ENCODE measurements around the gene CDC42SE1. TPM values are rescaled to one million over a fixed set of nuclear protein-coding genes. Genes with fewer than 3 reads are reported as not detected.
A peak's percentile ranks its signal among the peaks of the same experiment; 100 is the strongest.

Gene CDC42SE1
- total and polyA plus RNA-seq, 2 donors from 2014 or later = 36.6 to 107 TPM

GRCh38 chr1:151005729-151006319 is 53.6 kb downstream of the CDC42SE1 start:
- H3K36me3 ChIP-seq (ENCODE audit: control insufficient read depth in 2 of 3, insufficient read depth in 3 of 3, low read length in 3 of 3) = peaks cover 0 to 15% (median 5%) of the 10 kb centered on the region in 3 donors
- DNase-seq (peak in 2 of 5 donors; percentile 26 to 39), FAIRE-seq (no peak)
- no peaks in the 10 kb centered on the region for H3K9me3 ChIP-seq (ENCODE audit: control insufficient read depth in 2 of 3, insufficient read depth in 1 of 3, low read length in 3 of 3)
- H3K27me3 ChIP-seq (ENCODE audit: control insufficient read depth, insufficient read depth, low read length) = no peaks in the 10 kb centered on the region
- TF ChIP-seq, protein P1, sequence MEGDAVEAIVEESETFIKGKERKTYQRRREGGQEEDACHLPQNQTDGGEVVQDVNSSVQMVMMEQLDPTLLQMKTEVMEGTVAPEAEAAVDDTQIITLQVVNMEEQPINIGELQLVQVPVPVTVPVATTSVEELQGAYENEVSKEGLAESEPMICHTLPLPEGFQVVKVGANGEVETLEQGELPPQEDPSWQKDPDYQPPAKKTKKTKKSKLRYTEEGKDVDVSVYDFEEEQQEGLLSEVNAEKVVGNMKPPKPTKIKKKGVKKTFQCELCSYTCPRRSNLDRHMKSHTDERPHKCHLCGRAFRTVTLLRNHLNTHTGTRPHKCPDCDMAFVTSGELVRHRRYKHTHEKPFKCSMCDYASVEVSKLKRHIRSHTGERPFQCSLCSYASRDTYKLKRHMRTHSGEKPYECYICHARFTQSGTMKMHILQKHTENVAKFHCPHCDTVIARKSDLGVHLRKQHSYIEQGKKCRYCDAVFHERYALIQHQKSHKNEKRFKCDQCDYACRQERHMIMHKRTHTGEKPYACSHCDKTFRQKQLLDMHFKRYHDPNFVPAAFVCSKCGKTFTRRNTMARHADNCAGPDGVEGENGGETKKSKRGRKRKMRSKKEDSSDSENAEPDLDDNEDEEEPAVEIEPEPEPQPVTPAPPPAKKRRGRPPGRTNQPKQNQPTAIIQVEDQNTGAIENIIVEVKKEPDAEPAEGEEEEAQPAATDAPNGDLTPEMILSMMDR (IDR thresholded peaks at IDR 0.05; ENCODE audit: borderline replicate concordance, extremely low read depth, insufficient read depth) = no peak
- peaks cover 7 to 28% (median 18%) of the 10 kb centered on the region in 3 donors for H3K4me1 ChIP-seq (ENCODE audit: control insufficient read depth in 2 of 3, insufficient read depth in 2 of 3, low read depth in 1 of 3, low read length in 3 of 3)
- H3K27ac ChIP-seq (ENCODE audit: low read depth in 2 of 2, low read length in 2 of 2) = peak overlapping the region; percentile 85 to 88
- intact Hi-C loops (cut with DNase I) = no loop called here
- H3K4me3 ChIP-seq (ENCODE audit: low read length in 3 of 3) = peak overlapping the region; percentile 83 to 97 (median 95)
- H3K9ac ChIP-seq (ENCODE audit: low read length in 3 of 3) = peak overlapping the region; percentile 72 to 88 (median 80)

DNA sequence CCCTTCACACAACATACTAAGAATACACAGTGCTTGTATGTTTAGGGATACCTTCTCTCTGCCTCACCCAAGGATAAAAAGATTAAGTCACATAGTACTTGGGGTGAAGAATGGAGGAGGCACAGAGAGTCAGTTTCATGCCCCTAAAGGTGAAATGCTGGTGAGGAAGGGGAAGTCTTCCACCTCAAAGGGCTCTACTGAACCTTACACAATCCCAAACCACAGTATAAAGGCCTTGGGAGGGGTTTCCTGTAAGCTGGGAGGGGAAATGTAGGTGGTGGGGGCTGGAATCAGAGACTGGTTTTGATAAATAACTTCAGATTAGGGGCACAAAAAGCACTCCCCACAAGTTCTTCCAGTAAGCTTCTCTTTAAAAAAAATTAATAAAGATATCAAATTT is 56.2 kb downstream of the CDC42SE1 start:
- Histone ChIP-seq H3K36me3 (ENCODE audit: control insufficient read depth in 2 of 3, insufficient read depth in 3 of 3, low read length in 3 of 3) (peaks cover 0 to 36% (median 13%) of the 10 kb centered on the region in 3 donors), H3K4me3 (ENCODE audit: low read length in 3 of 3) (peak overlapping the region in 2 of 3 donors; percentile 43 to 46), H3K27me3 (ENCODE audit: control insufficient read depth, insufficient read depth, low read length) (no peaks in the 10 kb centered on the region), H3K27ac (ENCODE audit: low read depth in 2 of 2, low read length in 2 of 2) (peak overlapping the region; percentile 44 to 66), H3K4me1 (ENCODE audit: control insufficient read depth in 2 of 3, insufficient read depth in 2 of 3, low read depth in 1 of 3, low read length in 3 of 3) (peaks cover 7 to 25% (median 18%) of the 10 kb centered on the region in 3 donors), H3K9ac (ENCODE audit: low read length in 3 of 3) (peak overlapping the region in 1 of 3 donors; percentile 66), H3K9me3 (ENCODE audit: control insufficient read depth in 2 of 3, insufficient read depth in 1 of 3, low read length in 3 of 3) (no peaks in the 10 kb centered on the region)
- FAIRE-seq = no peak
- DNase-seq = no peak
- TF ChIP-seq, protein P1 (IDR thresholded peaks at IDR 0.05; ENCODE audit: borderline replicate concordance, extremely low read depth, insufficient read depth) = no peak
- intact Hi-C loops (cut with DNase I) = no loop called here

- peaks cover 4 to 23% (median 14%) of the 10 kb centered on the region in 3 donors for H3K4me1 ChIP-seq (ENCODE audit: control insufficient read depth in 2 of 3, insufficient read depth in 2 of 3, low read depth in 1 of 3, low read length in 3 of 3)
- H3K9ac ChIP-seq (ENCODE audit: low read length in 3 of 3) = peak overlapping the region in 1 of 3 donors; percentile 66
- FAIRE-seq (no peak), DNase-seq (peak in 1 of 5 donors; percentile 25)
- H3K36me3 ChIP-seq (ENCODE audit: control insufficient read depth in 2 of 3, insufficient read depth in 3 of 3, low read length in 3 of 3) = peaks cover 0 to 36% (median 18%) of the 10 kb centered on the region in 3 donors
- no peaks in the 10 kb centered on the region for H3K27me3 ChIP-seq (ENCODE audit: control insufficient read depth, insufficient read depth, low read length)
- intact Hi-C loops (cut with DNase I) = no loop called here
- peak overlapping the region in 1 of 2 donors; percentile 44 for H3K27ac ChIP-seq (ENCODE audit: low read depth in 2 of 2, low read length in 2 of 2)
- no peaks in the 10 kb centered on the region for H3K9me3 ChIP-seq (ENCODE audit: control insufficient read depth in 2 of 3, insufficient read depth in 1 of 3, low read length in 3 of 3)
- TF ChIP-seq, protein P1 (IDR thresholded peaks at IDR 0.05; ENCODE audit: borderline replicate concordance, extremely low read depth, insufficient read depth) = no peak
- peak overlapping the region in 1 of 3 donors; percentile 46 for H3K4me3 ChIP-seq (ENCODE audit: low read length in 3 of 3)
Observed at GRCh38 chr1:151002611-151003010, 56.8 kb downstream of the CDC42SE1 start.
